ENCODE measurements around the gene TRIM69.
A peak's percentile ranks its signal among the peaks of the same experiment; 100 is the strongest.
"Not testable (repeated sequence)": the region's sequence is repeated elsewhere in the genome, so short reads cannot be mapped to it uniquely, and the experiment has no call there.

The TRIM69 gene

DNA sequence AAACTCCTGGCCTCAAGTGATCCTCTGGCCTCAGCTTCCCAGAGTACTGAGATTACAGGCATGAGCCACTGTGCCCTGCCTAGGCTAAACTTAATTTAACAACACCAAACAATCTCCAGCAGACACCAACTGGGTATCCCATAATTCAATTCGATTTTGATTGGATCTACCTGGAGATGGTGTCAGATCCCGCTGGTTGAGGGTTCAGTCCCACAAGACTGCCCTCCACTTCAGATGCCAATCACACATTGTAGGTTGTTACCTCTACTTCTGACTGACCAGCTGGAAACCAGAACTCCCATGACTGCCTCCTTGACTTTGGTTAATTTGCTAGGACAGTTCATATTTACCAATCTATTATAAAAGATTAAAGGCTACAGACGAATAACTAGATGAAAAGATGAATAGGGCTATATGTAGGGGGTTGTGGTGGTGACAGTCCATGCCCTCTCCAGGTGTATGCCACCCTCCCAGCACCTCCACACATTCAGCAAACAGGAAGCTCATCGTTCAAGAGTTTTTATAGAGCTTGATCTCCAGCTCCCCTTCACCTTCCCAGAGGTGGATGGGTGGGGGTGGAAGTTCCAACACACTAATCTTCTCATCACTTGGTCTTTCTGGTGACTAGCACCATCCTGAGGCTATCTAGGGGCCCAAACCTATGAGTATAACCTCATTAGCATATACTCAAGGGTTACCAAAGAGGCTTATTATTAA lies 15.7 kb upstream of the TRIM69 start:
- TF ChIP-seq, protein P1, sequence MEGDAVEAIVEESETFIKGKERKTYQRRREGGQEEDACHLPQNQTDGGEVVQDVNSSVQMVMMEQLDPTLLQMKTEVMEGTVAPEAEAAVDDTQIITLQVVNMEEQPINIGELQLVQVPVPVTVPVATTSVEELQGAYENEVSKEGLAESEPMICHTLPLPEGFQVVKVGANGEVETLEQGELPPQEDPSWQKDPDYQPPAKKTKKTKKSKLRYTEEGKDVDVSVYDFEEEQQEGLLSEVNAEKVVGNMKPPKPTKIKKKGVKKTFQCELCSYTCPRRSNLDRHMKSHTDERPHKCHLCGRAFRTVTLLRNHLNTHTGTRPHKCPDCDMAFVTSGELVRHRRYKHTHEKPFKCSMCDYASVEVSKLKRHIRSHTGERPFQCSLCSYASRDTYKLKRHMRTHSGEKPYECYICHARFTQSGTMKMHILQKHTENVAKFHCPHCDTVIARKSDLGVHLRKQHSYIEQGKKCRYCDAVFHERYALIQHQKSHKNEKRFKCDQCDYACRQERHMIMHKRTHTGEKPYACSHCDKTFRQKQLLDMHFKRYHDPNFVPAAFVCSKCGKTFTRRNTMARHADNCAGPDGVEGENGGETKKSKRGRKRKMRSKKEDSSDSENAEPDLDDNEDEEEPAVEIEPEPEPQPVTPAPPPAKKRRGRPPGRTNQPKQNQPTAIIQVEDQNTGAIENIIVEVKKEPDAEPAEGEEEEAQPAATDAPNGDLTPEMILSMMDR (IDR thresholded peaks at IDR 0.05; ENCODE audit: low read depth, low read length, missing control alignments) = no peak
- no peak for DNase-seq (ENCODE audit: low read depth)
- no peak overlapping the region for H3K4me3 ChIP-seq (ENCODE audit: low read depth, low read length)
- in situ Hi-C loops (cut with HindIII; ENCODE audit: low sequenced_read_pairs) = no loop called here

DNA sequence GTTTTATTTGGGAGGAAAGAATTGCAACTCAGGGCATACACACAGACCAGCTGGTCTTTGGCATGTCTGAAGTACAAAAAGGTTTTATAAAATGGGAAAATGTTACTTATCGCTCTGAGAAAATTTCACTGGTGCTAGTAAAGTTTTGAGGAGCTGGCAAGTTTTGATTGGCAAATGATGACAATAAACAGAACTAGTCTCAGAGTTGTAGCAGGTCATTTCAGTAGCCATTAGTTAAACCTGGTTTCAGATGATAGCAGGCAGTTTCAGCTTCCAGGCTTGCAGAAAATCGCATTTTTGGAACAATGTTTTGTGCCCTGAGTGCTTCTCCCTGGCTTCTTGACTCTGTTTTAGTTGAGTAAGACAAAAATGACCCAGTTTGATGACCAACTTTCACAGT lies 14.3 kb upstream of the TRIM69 start:
- no peak overlapping the region for H3K4me3 ChIP-seq (ENCODE audit: low read depth, low read length)
- in situ Hi-C loops (cut with HindIII; ENCODE audit: low sequenced_read_pairs) = no loop called here
- DNase-seq (ENCODE audit: low read depth) = no peak
- TF ChIP-seq, protein P1 (IDR thresholded peaks at IDR 0.05; ENCODE audit: low read depth, low read length, missing control alignments) = no peak

DNA sequence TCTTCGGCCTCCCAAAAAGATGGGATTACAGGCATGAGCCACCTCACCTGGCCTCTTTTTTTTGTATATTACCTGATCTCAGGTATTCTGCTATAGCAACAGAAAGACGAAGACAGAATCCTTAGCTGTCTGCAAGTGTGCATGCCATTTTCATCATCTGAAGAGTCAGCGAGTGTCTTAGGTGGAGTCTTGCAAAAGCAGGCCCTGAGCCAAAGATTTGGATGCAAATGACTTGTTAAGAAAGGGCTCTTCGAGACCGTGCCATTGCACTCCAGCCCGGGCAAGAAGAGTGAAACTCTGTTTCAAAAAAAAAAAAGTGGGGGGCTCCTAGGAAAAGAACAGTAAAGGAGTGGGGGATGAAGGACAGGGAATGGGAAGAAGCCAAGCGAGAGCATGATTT lies 10.2 kb upstream of the TRIM69 start:
- TF ChIP-seq, protein P1 (IDR thresholded peaks at IDR 0.05; ENCODE audit: low read depth, low read length, missing control alignments) = no peak
- no peak for DNase-seq (ENCODE audit: low read depth)
- in situ Hi-C loops (cut with HindIII; ENCODE audit: low sequenced_read_pairs) = no loop called here
- no peak overlapping the region for H3K4me3 ChIP-seq (ENCODE audit: low read depth, low read length)

DNA sequence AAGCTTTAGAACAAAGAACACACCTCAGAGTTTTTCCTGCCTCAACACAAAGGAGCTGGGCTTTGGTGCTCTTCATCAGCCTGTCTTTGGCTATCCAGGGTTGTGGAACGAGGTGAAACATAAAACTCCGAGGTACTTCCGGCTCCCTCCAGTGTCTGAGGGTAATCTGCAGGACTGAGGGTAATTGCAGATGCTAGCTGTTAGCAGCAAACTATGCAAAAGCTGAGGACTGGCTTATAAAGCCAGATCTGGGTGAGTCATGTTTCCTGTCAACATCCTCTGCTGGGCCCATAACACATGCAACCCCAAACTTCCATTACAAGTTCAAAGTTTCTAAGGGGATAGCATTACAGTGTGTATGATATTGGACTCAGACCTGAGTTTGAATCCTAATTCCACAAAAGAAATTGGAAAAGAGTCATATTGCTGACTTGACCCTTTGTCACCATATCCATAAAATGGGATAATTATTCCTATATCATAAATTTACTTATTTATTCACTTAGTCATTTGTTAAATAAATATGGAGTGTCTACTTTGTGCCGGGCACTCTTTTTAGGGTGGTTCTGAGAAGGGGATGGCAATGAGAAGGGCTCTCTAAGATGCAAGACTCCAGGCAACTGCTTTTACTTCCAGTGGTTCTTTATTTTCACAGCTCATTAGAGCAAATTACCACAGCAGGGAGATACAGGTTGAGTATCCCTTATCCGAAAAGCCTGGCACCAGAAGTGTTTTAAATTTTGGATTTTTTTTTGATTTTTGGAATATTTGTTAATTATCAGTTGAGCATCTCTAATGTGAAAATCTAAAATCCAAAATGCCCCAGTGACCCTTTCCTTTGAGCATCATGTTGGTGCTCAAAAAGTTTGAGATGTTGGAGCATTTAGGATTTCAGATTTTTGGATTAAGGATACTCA lies 9.5 kb upstream of the TRIM69 start:
- TF ChIP-seq, protein P1 (IDR thresholded peaks at IDR 0.05; ENCODE audit: low read depth, low read length, missing control alignments) = peak; percentile 6
- no peak overlapping the region for H3K4me3 ChIP-seq (ENCODE audit: low read depth, low read length)
- in situ Hi-C loops (cut with HindIII; ENCODE audit: low sequenced_read_pairs) = no loop called here
- DNase-seq (ENCODE audit: low read depth) = peak; percentile 76

DNA sequence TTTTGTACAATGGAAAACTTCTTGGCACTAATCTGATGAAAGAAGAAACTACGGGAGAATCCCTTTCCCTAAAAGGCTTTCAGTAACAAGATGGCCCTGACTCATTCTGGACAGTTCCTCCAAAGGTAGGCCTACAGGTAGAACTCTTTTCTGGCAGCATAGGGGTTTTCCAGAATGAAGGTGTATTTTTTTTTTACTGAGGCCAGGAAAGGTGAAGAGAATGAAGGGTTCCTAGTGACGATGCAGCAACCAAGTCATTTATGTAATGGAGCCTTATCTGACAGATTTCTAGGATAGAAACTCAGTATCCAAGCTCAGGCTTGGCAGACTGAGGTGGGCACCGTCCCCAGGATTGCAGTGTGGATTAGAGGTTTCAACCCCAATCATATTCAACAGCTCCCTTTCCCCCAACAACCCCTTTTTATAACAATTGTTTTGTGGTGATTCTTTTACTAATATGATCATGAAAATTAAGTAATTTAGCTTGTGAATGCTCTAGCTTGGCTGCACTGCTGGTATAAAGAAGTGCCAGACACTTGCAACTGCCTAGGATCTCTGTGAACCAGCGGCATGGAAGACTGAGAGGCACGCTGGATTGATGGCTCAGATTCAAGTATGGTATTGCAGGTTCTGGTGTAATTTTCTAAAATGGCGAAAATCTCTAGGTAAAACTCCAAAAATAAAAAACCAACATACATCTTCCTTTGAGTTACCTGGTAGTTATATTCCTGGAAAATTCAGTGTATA lies 8.7 kb upstream of the TRIM69 start:
- TF ChIP-seq, protein P1 (IDR thresholded peaks at IDR 0.05; ENCODE audit: low read depth, low read length, missing control alignments) = no peak
- in situ Hi-C loops (cut with HindIII; ENCODE audit: low sequenced_read_pairs) = no loop called here
- no peak for DNase-seq (ENCODE audit: low read depth)
- no peak overlapping the region for H3K4me3 ChIP-seq (ENCODE audit: low read depth, low read length)

DNA sequence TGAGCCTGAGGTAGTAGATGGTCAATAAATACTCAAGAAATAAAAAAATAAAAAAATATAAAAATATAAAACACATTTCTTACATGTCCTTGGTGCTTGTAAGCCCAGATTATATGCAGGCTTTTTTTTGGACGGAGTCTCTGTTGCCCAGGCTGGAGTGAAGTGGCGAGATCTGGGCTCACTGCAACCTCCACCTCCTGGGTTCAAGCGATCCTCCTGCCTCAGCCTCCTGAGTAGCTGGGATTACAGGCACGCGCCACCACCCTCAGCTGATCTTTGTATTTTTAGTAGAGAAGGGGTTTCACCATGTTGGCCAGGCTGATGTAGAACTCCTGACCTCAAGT lies 8.1 kb upstream of the TRIM69 start:
- in situ Hi-C loops (cut with HindIII; ENCODE audit: low sequenced_read_pairs); DNase-seq (ENCODE audit: low read depth): not testable (repeated sequence)
- H3K4me3 ChIP-seq (ENCODE audit: low read depth, low read length) = peak overlapping the region; percentile 92

Measured in astrocyte of the cerebellum (primary cell).